ENCODE measurements around the gene EEF2.
A peak's percentile ranks its signal among the peaks of the same experiment; 100 is the strongest.
"Not testable (repeated sequence)": the region's sequence is repeated elsewhere in the genome, so short reads cannot be mapped to it uniquely, and the experiment has no call there.

EEF2 gene

DNA sequence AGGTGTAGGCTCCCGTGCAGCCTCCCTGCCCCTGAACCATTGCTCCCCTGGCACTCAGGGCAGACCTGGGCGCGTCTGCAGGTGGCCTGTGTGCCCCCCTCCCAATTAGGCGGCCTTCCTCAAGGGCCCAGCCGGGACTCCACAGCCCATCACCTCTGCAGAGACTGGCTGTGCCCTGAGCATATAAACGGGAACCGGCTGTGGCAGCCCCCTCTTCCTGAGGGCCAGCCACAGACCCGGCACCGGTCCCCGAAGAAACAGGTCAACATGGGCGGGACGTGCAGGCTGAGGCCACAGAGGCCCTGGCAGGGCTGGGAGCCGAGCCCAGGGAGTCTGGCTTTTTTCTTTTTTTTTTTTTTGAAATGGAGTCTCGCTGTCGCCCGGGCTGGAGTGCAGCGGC, 34.3 kb upstream of the EEF2 start:
- no peak for DNase-seq
- TF ChIP-seq GATA1 (IDR thresholded peaks at IDR 0.05; ENCODE audit: low read depth, low read length): no peak
- no peak for TF ChIP-seq POLR2A (IDR thresholded peaks at IDR 0.05; ENCODE audit: low read length)

DNA sequence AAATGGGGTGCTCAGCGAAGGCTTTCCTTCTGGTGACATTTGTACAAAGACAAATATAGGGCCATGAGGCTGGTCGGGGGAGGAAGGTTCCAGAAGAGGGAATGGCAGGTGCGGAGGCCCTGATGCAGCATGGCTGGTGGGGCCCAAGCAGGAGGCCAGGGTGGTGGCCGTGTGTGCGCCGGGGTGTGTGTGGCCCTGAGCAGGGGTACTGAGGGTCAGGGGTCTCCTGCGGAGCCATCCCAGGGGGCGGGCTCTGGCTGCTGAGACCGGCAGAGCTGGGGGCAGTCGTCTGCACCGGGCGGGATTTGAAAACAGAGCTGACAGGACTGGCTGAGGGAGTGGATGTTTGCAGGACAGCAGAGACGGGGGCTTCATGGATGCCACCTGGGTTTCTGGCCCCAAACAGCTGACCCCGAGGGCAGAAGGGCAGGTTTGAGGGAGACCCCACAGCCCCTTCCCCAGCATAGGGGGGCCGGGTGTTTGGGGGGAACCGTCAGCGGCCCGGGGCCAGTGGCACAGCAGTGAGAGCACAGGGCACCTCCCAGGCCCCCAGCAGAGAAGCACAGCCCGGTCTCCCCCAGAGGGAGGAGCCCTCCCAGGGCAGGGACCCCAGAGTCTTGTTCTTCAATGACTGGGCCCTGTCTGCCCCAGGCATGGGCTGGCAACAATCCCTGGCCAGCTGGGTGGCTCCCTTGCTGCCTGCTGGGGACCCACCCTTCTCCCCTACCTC, 33.7 kb upstream of the EEF2 start:
- TF ChIP-seq POLR2A (IDR thresholded peaks at IDR 0.05; ENCODE audit: low read length): no peak
- no peak for TF ChIP-seq GATA1 (IDR thresholded peaks at IDR 0.05; ENCODE audit: low read depth, low read length)

DNA sequence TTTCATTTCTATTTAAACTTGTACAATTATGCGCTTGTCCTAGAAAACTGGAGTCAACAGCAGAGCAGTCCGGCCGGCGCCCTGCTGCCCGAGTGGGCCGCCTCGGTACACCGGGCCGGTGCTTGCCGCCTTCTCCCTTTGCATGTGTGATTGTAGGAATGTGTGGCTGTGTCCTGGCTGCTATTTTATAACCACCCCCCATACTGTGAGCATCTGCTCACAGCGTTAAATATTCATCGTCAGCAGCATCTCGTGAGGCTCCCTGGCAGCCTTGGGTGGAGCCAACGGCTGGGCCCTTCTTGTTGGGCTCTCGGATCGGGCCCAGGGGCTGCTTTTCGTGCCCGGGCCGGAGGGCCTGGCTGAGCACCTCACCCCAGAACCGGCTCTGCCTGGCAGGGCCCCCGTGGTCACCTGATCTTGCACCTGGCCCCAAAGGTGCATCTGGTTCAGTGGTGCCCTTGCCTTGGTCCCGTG, 32.9 kb upstream of the EEF2 start:
- TF ChIP-seq POLR2A (IDR thresholded peaks at IDR 0.05; ENCODE audit: low read length) (no peak), GATA1 (IDR thresholded peaks at IDR 0.05; ENCODE audit: low read depth, low read length) (no peak)
- no peak for DNase-seq

More for the DNA sequence above, 33.7 kb upstream of the EEF2 start:
- no peak for DNase-seq

DNA sequence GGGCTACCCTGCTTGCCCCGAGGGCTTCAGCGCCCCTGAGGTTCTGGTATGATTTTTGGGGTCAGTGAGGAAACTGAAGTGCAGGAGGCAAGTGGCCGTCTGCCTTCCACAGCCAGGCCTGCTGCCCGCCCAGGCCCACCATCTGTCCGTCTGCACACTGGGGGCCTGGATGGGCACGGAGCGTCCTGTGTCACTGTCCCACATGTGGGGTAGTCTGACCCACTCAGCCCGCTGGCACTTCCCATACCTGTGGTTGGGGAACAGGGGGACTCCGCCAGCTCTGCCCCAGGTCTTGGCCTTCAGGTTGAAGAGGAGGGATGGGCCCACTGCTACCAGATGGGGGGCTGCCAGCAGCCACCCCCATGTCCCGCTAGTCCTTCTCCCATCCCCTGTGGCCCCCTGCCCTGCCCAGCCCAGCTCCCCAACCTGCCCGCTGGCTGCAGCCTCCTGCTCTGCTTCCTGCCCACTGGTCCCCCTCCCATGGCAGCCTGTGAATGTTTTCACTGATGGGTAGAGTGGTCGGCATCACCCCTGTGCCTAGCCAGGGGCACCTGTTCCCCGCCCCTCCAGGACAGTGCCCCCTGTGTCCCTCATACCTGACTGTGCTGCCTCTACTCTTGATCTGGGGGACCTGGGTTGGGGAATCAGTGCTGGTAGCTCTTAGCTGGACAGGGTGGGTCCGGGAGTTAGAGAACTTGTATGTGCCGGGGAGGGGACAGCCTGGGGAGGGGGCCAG, 31.8 kb upstream of the EEF2 start:
- DNase-seq: no peak
- no peak for TF ChIP-seq POLR2A (IDR thresholded peaks at IDR 0.05; ENCODE audit: low read length)
- no peak for TF ChIP-seq GATA1 (IDR thresholded peaks at IDR 0.05; ENCODE audit: low read depth, low read length)

DNA sequence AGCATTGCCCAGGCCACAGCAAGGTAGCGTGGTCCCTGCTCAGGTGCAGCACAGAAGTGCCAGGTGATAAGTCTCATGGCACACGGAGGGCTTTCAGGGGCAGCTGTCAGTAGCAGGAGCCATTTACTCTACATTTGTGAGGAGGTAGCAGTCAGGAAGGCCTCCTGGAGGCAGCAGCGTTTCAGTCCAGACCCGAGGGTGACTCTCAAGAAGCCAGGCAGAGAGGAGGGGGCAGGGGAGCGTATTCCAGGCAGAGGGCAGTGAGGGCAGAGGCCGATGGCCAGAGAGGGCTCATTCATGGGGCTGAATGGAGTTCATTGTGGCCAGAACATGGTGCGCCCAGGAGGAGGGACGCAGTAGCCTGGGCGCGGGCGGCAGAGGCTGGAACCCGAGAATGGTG, 31.2 kb upstream of the EEF2 start:
- TF ChIP-seq GATA1 (IDR thresholded peaks at IDR 0.05; ENCODE audit: low read depth, low read length) (no peak), POLR2A (IDR thresholded peaks at IDR 0.05; ENCODE audit: low read length) (no peak)
- no peak for DNase-seq

DNA sequence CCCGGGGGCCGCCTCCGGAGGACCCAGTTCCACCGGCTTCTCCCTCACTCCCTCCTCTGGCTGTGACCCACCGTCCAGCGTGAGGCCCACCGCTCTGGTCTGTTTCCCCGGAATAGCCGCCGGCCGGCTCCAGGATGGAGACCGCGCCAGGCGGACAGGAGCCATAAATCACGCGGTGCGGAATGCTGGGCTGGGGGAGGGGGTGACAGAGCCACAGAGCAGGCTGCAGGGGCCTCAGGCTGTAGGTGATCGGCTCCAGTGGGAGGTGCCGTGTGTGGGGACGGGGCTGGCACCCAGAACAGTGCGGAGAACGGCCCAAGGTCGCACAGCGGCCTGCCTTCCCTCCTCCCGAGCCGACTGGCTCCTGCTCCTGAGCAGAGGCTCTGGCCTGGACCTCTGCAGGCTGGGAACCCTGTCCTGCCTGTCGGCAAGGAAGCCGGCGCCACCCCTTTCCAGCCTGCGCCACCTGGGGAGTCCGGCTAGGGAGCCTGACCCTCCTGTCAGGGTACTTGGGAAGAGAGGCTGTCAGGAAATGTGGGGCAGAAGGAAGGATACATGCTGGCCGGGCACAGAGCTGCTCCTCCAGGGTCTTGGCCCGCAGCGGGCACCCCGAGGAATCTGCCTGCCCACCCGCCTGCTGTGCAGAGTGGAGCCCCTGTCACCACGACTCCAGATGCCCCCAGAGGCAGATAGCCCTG, 30.6 kb upstream of the EEF2 start:
- TF ChIP-seq GATA1 (IDR thresholded peaks at IDR 0.05; ENCODE audit: low read depth, low read length) (no peak), POLR2A (IDR thresholded peaks at IDR 0.05; ENCODE audit: low read length) (no peak)

DNA sequence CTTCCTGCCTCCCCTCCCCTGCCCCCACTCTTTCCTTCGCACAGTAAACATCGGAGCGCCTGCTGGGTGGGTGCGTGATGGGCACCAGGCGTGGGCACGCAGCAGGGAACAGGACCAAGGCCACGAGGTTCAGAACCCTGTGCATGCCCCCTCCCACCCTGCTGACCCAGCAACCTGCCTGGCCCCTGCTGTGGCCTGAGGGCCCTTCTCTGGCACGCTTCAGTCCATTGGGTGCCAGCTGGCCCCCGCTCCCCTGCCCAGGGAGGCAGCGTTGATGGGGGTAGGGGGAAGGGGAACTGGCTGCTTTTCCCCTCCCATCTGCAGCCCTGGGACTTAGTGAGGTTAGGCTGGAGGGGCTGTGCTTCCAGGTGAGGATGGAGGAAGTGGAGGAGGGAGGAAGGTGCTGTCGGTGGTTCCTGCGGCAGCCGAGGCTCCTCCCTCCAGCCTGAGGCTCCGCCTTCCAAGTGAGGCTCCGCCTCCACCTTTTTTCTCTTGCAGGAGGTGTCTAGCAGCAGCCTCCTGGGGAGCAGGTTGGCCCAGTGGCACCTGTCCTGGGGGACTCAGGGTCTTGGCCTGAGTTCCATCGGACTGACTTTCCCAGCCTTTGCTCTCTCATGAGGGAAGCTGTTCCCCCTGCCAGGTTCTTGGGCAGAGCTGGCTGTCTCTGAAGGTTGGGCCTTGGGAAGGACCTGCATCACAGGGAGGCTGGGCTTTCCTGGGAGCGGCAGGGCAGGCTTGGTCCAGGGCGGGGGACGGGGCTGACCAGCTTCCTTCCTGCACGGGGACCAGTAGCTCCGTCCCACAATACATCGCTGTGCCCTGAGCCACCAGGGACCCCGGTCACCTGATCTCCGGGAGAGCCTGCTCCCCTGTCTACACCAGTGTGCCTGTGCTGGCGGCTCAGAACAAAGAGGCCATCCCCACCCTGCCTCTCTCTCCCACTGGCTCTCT, 29.6 kb upstream of the EEF2 start:
- DNase-seq: peak in 1 of 2 experiments; percentile 41
- TF ChIP-seq GATA1 (IDR thresholded peaks at IDR 0.05; ENCODE audit: low read depth, low read length) (no peak), POLR2A (IDR thresholded peaks at IDR 0.05; ENCODE audit: low read length) (no peak)

More for the DNA sequence above, 30.6 kb upstream of the EEF2 start:
- no peak for DNase-seq

DNA sequence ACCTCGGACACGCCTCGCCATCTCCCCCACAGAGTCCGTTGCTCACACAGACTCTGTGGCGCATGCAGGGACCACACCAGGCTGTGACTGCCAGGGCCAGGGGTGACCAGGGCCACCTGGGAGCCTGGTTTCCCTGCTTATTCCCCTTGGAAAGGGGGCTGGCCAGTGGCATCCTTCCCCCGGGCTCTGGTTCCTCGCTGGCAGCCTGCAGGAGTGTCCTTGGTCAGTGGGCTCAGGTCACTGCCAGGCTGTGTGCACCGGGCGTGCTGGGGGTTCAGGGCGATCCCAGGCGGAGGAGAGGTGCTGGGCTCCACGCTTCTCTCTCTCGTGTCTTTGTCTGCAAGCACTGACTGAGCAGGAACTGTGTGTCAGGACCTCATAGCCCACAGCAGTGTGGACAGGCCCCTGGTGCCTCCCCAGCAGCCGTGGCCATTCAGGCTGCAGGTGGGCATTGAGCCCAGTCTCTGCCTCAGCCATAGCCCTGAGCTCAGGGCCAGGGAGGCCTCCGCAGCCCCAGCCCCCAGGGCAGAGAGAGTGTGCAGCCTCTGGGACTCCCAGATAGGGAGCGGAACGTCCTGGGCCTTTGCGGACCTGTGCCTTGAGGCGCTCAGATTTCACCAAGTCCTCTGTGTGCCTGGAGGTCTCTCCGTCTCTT, 28.8 kb upstream of the EEF2 start:
- TF ChIP-seq GATA1 (IDR thresholded peaks at IDR 0.05; ENCODE audit: low read depth, low read length) (no peak), POLR2A (IDR thresholded peaks at IDR 0.05; ENCODE audit: low read length) (no peak)
- DNase-seq: no peak

DNA sequence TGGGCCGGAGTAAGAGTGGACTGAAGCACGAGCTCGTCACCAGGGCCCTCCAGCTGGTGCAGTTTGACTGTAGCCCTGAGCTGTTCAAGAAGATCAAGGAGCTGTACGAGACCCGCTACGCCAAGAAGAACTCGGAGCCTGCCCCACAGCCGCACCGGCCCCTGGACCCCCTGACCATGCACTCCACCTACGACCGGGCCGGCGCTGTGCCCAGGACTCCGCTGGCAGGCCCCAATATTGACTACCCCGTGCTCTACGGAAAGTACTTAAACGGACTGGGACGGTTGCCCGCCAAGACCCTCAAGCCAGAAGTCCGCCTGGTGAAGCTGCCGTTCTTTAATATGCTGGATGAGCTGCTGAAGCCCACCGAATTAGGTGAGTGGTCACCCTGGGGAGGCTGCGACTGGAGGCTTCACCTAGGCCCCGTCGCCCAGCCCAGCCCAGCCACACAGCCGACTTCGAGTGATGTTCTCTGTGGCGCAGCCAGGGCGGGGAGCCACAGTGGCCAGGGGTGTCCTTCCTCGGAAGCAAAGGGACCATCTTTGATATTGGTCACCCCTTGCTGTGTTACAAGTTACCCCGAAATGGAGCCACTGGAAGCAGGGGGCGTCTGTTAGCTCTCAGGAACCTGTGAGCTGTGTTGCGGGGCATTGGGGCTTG, 27.8 kb upstream of the EEF2 start:
- DNase-seq: no peak
- no peak for TF ChIP-seq GATA1 (IDR thresholded peaks at IDR 0.05; ENCODE audit: low read depth, low read length)
- no peak for TF ChIP-seq POLR2A (IDR thresholded peaks at IDR 0.05; ENCODE audit: low read length)

DNA sequence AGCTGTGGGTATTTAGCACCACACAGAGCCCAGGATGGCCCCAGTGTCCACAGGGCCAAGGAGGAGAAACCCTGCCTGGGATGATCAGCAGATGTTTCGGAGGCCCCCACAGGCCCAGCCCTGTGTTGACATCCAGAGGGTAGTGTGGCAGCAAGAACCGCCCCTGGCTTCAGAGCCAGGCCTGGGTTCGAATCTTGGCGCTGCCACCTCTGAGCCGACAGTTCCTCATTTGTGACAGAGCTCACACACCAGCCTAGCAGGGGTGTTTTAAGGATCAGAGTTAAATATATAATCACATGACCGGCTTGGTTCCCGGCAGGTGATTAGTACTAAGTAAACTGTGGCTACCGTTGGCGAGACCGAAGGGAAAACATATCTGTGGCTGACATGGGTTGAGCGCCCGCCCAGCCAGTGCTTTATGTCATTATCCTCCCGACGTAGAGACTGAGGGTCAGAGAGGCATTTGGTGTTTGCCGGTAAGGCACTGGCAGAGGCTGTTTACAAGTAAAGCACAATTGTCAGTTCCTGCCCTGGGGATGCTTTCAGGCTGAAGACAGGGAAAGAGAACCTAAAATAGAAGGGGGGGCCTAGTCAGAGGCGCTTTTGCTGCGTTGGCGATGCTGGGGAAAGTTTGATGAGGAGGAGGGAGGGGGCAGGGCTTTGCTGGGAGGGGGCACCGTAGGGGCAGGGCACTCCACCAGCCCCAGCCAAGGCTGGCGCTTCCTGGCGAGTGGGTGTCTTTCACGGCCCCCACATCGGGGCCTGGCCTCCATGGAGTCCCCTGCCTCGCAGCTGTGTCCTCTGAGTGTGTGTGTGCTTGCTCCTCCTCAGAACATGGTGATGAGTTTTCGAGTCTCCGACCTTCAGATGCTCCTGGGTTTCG, 27.1 kb upstream of the EEF2 start:
- no peak for DNase-seq
- no peak for TF ChIP-seq POLR2A (IDR thresholded peaks at IDR 0.05; ENCODE audit: low read length)
- no peak for TF ChIP-seq GATA1 (IDR thresholded peaks at IDR 0.05; ENCODE audit: low read depth, low read length)

DNA sequence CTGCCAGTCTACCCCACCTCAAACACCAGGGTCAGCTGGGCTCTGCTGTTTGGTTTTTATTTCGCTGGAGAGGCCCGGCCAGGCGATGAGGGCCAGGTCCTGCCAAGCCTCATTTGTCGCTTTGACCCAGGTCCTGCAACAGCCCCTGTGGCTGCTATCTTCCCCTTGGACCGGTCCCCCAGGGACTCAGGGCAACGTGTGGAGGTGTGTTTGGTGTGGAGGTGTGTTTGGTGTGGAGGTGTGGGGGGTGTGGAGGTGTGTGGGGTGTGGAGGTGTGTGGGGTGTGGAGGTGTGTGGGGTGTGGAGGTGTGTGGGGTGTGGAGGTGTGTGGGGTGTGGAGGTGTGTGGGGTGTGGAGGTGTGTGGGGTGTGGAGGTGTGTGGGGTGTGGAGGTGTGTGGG, 26.2 kb upstream of the EEF2 start:
- DNase-seq: not testable (repeated sequence)

DNA sequence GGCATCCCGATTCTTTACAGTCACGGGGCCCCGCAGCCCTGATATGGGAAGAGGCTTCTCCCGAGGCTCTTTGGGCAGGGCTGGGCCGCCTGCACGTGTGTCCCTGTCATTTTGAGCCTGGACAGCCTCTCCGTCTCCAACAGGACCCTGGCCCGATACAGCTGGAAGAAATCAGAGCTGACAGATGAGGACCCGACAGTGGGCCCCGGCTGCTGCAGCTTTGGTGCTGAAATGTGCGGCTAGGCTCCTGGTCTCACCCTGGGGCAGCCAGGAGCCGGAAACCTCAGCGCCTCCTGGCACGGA, 25.5 kb upstream of the EEF2 start:
- DNase-seq: no peak
- TF ChIP-seq POLR2A (IDR thresholded peaks at IDR 0.05; ENCODE audit: low read length) (no peak), GATA1 (IDR thresholded peaks at IDR 0.05; ENCODE audit: low read depth, low read length) (no peak)

Data from erythroblast (primary cell).